ENCODE results near the gene ERFE. TPM values are rescaled to one million over a fixed set of nuclear protein-coding genes. Genes with fewer than 3 reads are reported as not detected.

Gene ERFE
- total and polyA plus RNA-seq, 2 of the 13 experiments (the other 11 are each of a cell fraction or from before 2014, with no cell fraction given), result 0.09 TPM; not detected in 1

- no peaks in the 10 kb centered on the region for H4K20me1 ChIP-seq (ENCODE audit: insufficient read depth, low read length)
- H3K36me3 ChIP-seq (replicated peaks in 1 of 2; ENCODE audit: control insufficient read depth in 1 of 2, insufficient read depth in 2 of 2, low read length in 2 of 2), result no peaks in the 10 kb centered on the region
- no peak for ATAC-seq
- H3K9ac ChIP-seq (ENCODE audit: insufficient read depth, low read depth, low read length), result no peak overlapping the region
- DNase-seq (ENCODE audit: low spot score), result no peak
- CTCF ChIA-PET (ENCODE audit: low intra/inter-chr PET ratio, low total read pairs), result no interaction called here
- no peaks in the 10 kb centered on the region for H3K9me3 ChIP-seq (ENCODE audit: low read length)
- no peak for FAIRE-seq
- H3K4me2 ChIP-seq (ENCODE audit: low read depth, low read length), result no peak overlapping the region
- intact Hi-C loops (cut with micrococcal nuclease; ENCODE audit: unreplicated experiment) (no loop called here), in situ Hi-C loops (cut with HindIII; ENCODE audit: extremely low pct_ligation_motif_present, low pct_unique_long_range_greater_than_20kb) (no loop called here)
- POLR2A ChIA-PET, result no interaction called here
- no peak overlapping the region for H2AFZ ChIP-seq (ENCODE audit: low read length)
- H3K27me3 ChIP-seq (ENCODE audit: control insufficient read depth in 1 of 2, insufficient read depth in 2 of 2, low read length in 2 of 2), result peaks cover 3 to 32% of the 10 kb centered on the region in 2 experiments
- no peak overlapping the region for H3K27ac ChIP-seq (ENCODE audit: extremely low read length, insufficient read depth, low read length)
- no TSS peak for BruUV-seq (replicated peaks)
- H3K4me1 ChIP-seq (ENCODE audit: insufficient read depth, low read length), result peaks cover 9% of the 10 kb centered on the region
- WGBS (ENCODE audit: low lambda C conversion rate), result 55% methylated on average over 2 of the region's 2 CpGs
- H3K4me3 ChIP-seq (replicated peaks in 1 of 3; ENCODE audit: insufficient read depth in 1 of 3, low read depth in 2 of 3, low read length in 3 of 3), result no peak overlapping the region
- no peaks in the 10 kb centered on the region for H3K79me2 ChIP-seq (ENCODE audit: insufficient read depth, low read length)
- TF ChIP-seq PHF21A (CRISPR knock-in tag; IDR thresholded peaks at IDR 0.05) (no peak), ZSCAN21 (CRISPR knock-in tag; IDR thresholded peaks at IDR 0.05; ENCODE audit: borderline replicate concordance) (no peak), ZBTB8A (CRISPR knock-in tag; IDR thresholded peaks at IDR 0.05; ENCODE audit: borderline replicate concordance, low read depth) (no peak), DMAP1 (CRISPR knock-in tag; IDR thresholded peaks at IDR 0.05) (no peak), TFDP2 (CRISPR knock-in tag; IDR thresholded peaks at IDR 0.05) (no peak), PHB2 (IDR thresholded peaks at IDR 0.05; ENCODE audit: partially characterized antibody) (peak; percentile 69), ZNF781 (CRISPR knock-in tag; IDR thresholded peaks at IDR 0.05; ENCODE audit: borderline replicate concordance, not compliant biosample characterization) (no peak), NONO (IDR thresholded peaks at IDR 0.05) (0 out of 2 replicates have a peak, but pooled peaks have one; percentile 67), NONO (CRISPR knock-in tag; conservative IDR thresholded peaks at IDR 0.05) (no peak), ZNF282 (IDR thresholded peaks at IDR 0.05; ENCODE audit: partially characterized antibody) (peak; percentile 43), FOXA1 (IDR thresholded peaks at IDR 0.05) (0 out of 2 replicates have a peak, but pooled peaks have one; percentile 10), FOXA1 (CRISPR knock-in tag; IDR thresholded peaks at IDR 0.05) (no peak), LCORL (IDR thresholded peaks at IDR 0.05) (peak; percentile 8; the same call in 1 of the 2 replicates), LCORL (CRISPR knock-in tag; IDR thresholded peaks at IDR 0.05) (no peak), ZNF326 (CRISPR knock-in tag; IDR thresholded peaks at IDR 0.05; ENCODE audit: borderline replicate concordance) (no peak), ZMAT3 (CRISPR knock-in tag; conservative IDR thresholded peaks at IDR 0.05) (no peak), ZNF138 (CRISPR knock-in tag; IDR thresholded peaks at IDR 0.05; ENCODE audit: low read depth) (no peak), ZNF850 (CRISPR knock-in tag; conservative IDR thresholded peaks at IDR 0.05) (no peak), ZNF619 (CRISPR knock-in tag; IDR thresholded peaks at IDR 0.05) (no peak), AKNA (CRISPR knock-in tag; IDR thresholded peaks at IDR 0.05; ENCODE audit: borderline replicate concordance) (no peak), SP140L (CRISPR knock-in tag; IDR thresholded peaks at IDR 0.05; ENCODE audit: borderline replicate concordance) (no peak), HOXD1 (CRISPR knock-in tag; IDR thresholded peaks at IDR 0.05) (no peak), MIXL1 (CRISPR knock-in tag; IDR thresholded peaks at IDR 0.05) (no peak), FOXK2 (IDR thresholded peaks at IDR 0.05) (peak; percentile 26), TEAD3 (CRISPR knock-in tag; optimal IDR thresholded peaks at IDR 0.05; ENCODE audit: borderline replicate concordance) (peak; percentile 24)
Measured at GRCh38 chr2:238126338-238126737, 32.4 kb upstream of the ERFE start.

Data from HepG2 (cell line).